GM10847 (cell line): ENCODE measurements around the gene RNF111.

Source experiments
- POLR2A ChIP-seq: IDR thresholded peaks from 2 replicates; pipeline ENCODE4 v1.6.1; 2011; ENCODE audit not compliant: insufficient read length; ENCODE audit errors: extremely low read depth

RNF111 gene

GRCh38 chr15:58988006-58988785 lies 733 bp downstream of the RNF111 start:
- TF ChIP-seq POLR2A = no peak

- TF ChIP-seq POLR2A = no peak
Observed at GRCh38 chr15:58992181-58992580, 4.7 kb downstream of the RNF111 start.

- TF ChIP-seq POLR2A = no peak
Observed at GRCh38 chr15:58994906-58995453, 7.5 kb downstream of the RNF111 start.

- no peak for TF ChIP-seq POLR2A
Observed at GRCh38 chr15:58999694-59000093, 12.2 kb downstream of the RNF111 start.

- no peak for TF ChIP-seq POLR2A
Observed at GRCh38 chr15:59001946-59002345, 14.5 kb downstream of the RNF111 start.

GRCh38 chr15:59002418-59002859 lies 15.0 kb downstream of the RNF111 start:
- TF ChIP-seq POLR2A = no peak

GRCh38 chr15:59005579-59005978 lies 18.1 kb downstream of the RNF111 start:
- TF ChIP-seq POLR2A = no peak

- no peak for TF ChIP-seq POLR2A
Observed at GRCh38 chr15:59008086-59008485, 20.6 kb downstream of the RNF111 start.

- TF ChIP-seq POLR2A = no peak
Observed at GRCh38 chr15:59011262-59011952, 23.9 kb downstream of the RNF111 start.

GRCh38 chr15:59013246-59013873 lies 25.9 kb downstream of the RNF111 start:
- no peak for TF ChIP-seq POLR2A

GRCh38 chr15:59014068-59014467 lies 26.6 kb downstream of the RNF111 start:
- no peak for TF ChIP-seq POLR2A

- TF ChIP-seq POLR2A = no peak
Observed at GRCh38 chr15:59017449-59017848, 30.0 kb downstream of the RNF111 start.

- TF ChIP-seq POLR2A = no peak
Observed at GRCh38 chr15:59018833-59019232, 31.4 kb downstream of the RNF111 start.

- no peak for TF ChIP-seq POLR2A
Observed at GRCh38 chr15:59020322-59020721, 32.9 kb downstream of the RNF111 start.

GRCh38 chr15:59022188-59022587 lies 34.7 kb downstream of the RNF111 start:
- no peak for TF ChIP-seq POLR2A

- no peak for TF ChIP-seq POLR2A
Observed at GRCh38 chr15:59026207-59026606, 38.7 kb downstream of the RNF111 start.
